Stomach (tissue), 9 donors: ENCODE data around the gene CABCOCO1. TPM values are rescaled to one million over a fixed set of nuclear protein-coding genes. Genes with fewer than 3 reads are reported as not detected.
A peak's percentile ranks its signal among the peaks of the same experiment; 100 is the strongest.

Source experiments
- DNase-seq, 2 donors: peaks; one replicate each; pipeline versions ENCODE4 v3.0.0 to v3.0.0-alpha.2; 2013 to 2019
- H3K27ac ChIP-seq, 5 donors: fragments of 200-600 bp in 4 of 5; sonication (generic) in 4 of 5; one replicate each; pipeline ENCODE4 v1.5.1; 2013 to 2019; ENCODE audit warnings: mild to moderate bottlenecking in 1 of 5, moderate library complexity in 1 of 5
- H3K27me3 ChIP-seq, 3 donors: fragments of 200-600 bp; sonication (generic); one replicate each; pipeline ENCODE4 v1.5.1; 2017 to 2019; ENCODE audit warnings: mixed run types in 1 of 3
- H3K36me3 ChIP-seq, 4 donors: fragments of 200-600 bp; sonication (generic); 1 replicate in 3 of 4; 2 replicates in 1 of 4; pipeline ENCODE4 v1.5.1; 2016 to 2019
- H3K4me1 ChIP-seq, 4 donors: fragments of 200-600 bp; sonication (generic); one replicate each; pipeline ENCODE4 v1.5.1; 2016 to 2019
- H3K4me3 ChIP-seq, 4 donors: fragments of 200-600 bp; sonication (generic) in 3 of 4; one replicate each; pipeline ENCODE4 v1.5.1; 2016 to 2019; ENCODE audit warnings: mild to moderate bottlenecking in 1 of 4
- H3K9me3 ChIP-seq, 4 donors: fragments of 200-600 bp; sonication (generic); one replicate each; pipeline ENCODE4 v1.5.1; 2016 to 2019
- EP300 ChIP-seq: sonication (generic); formaldehyde crosslinking; IDR thresholded peaks from one replicate; pipeline ENCODE4 v1.6.1; 2017; ENCODE audit warnings: antibody characterized with exemption
- POLR2A ChIP-seq, 4 donors: fragments of 450-650 bp; IDR thresholded peaks; one replicate each; pipeline ENCODE4 v1.6.1; 2016; ENCODE audit warnings: antibody characterized with exemption in 4 of 4, control low read depth in 2 of 4, mild to moderate bottlenecking in 1 of 4, moderate library complexity in 1 of 4
- POLR2AphosphoS5 ChIP-seq, 3 donors: sonication (generic); formaldehyde crosslinking; IDR thresholded peaks; one replicate each; pipeline ENCODE4 v1.6.1; 2016; ENCODE audit warnings: antibody characterized with exemption in 3 of 3
- WGBS, 5 donors: extraction: QIAGEN DNeasy Blood & Tissue Kit in 3 of 5; methylation state at CpG; one replicate each; pipeline versions ENCODE4 v1.1.5 to v1.1.7; 2013 to 2018; 5-methylcytosine and 5-hydroxymethylcytosine counted together
- intact Hi-C: fragments of 100-400 bp; cut with DNase I; formaldehyde crosslinking; loops from one replicate; pipeline ENCODE4 v1.15.1; 2023; ENCODE audit warnings: low total_unique reads
- polyA plus RNA-seq, 3 donors: library from polyadenylated mRNA; stranded (reverse); fragments of 200-250 nt; gene quantifications; one replicate each; pipeline ENCODE4 v1.2.3, GENCODE V29; 2013
- total RNA-seq, 5 donors: library from RNA; depleted of rRNA; stranded (reverse); fragments of >200 nt; gene quantifications; one replicate each; pipeline versions ENCODE4 v1.1.0 to v1.2.3, GENCODE V29; 2014 to 2016
- TF ChIP-seq, protein P1 (sequence below), 7 experiments: fragments of 450-650 bp in 4 of 7; fragments of 200-600 bp in 3 of 7; sonication (generic) in 3 of 7; IDR thresholded peaks; one replicate each; pipeline ENCODE4 v1.5.1; 2016 to 2019; ENCODE audit warnings: antibody characterized with exemption in 7 of 7, control low read depth in 2 of 7, mild to moderate bottlenecking in 1 of 7
- donor health status: healthy with polysubstance abuse.
- donor health status: Bipolar disorder and iron deficiency.
- donor health status: healthy.

The CABCOCO1 gene
- total and polyA plus RNA-seq, 8 donors = 0.30 to 2.6 (median 1.3) TPM; not detected in 4

DNA sequence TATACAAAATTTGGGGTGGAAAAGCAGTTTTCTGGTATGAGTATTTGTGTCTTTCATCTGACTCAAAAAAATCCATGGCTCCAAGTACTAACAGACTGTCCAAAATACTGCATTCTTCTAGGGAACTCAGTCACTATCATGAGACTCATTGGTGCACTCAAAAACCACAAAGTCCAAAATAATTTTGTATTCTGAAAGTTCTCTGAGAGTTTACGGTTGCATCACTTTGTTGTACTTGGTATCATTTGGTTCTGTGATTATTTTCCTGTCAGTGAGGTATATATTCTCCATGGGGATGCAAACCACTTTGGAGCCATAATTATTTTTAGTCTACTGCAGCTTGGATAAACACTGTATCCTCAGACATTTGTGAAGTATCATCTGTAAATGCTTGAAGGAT lies 28.0 kb upstream of the CABCOCO1 start:
- Histone ChIP-seq H3K4me3 (no peak overlapping the region), H3K36me3 (no peaks in the 10 kb centered on the region), H3K27ac (no peak overlapping the region), H3K9me3 (no peaks in the 10 kb centered on the region), H3K27me3 (no peaks in the 10 kb centered on the region), H3K4me1 (peaks cover 0 to 7% (median 2%) of the 10 kb centered on the region in 4 donors)
- intact Hi-C loops = no loop called here
- TF ChIP-seq EP300 (no peak), POLR2AphosphoS5 (IDR thresholded peaks at IDR 0.05) (no peak), POLR2A (IDR thresholded peaks at IDR 0.05) (no peak)
- TF ChIP-seq, protein P1, sequence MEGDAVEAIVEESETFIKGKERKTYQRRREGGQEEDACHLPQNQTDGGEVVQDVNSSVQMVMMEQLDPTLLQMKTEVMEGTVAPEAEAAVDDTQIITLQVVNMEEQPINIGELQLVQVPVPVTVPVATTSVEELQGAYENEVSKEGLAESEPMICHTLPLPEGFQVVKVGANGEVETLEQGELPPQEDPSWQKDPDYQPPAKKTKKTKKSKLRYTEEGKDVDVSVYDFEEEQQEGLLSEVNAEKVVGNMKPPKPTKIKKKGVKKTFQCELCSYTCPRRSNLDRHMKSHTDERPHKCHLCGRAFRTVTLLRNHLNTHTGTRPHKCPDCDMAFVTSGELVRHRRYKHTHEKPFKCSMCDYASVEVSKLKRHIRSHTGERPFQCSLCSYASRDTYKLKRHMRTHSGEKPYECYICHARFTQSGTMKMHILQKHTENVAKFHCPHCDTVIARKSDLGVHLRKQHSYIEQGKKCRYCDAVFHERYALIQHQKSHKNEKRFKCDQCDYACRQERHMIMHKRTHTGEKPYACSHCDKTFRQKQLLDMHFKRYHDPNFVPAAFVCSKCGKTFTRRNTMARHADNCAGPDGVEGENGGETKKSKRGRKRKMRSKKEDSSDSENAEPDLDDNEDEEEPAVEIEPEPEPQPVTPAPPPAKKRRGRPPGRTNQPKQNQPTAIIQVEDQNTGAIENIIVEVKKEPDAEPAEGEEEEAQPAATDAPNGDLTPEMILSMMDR (IDR thresholded peaks at IDR 0.05) = no peak
- 76 to 86% (median 78%) methylated on average over 1 of the region's 1 CpG for WGBS, 5 donors
- no peak for DNase-seq

DNA sequence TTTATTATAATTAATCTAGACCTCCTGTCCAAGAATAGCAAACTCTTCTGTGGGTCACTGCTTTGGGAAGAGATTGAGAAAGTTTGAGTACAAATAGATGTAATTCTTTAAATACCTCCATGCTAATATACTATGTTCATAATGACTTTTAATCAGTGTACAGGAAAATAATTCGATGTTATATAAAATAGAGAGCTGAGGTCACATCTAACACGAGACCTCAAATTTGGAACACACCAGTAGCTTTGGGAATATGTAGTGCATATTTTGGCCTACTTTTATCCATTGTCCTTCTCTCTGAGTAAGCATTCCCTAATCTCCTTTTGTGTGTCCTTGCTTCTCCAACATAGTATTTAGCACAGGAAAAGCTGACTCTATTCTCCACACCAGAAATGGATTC lies 27.3 kb upstream of the CABCOCO1 start:
- no peaks in the 10 kb centered on the region for H3K9me3 ChIP-seq
- no peak overlapping the region for H3K27ac ChIP-seq
- DNase-seq = no peak
- no peaks in the 10 kb centered on the region for H3K36me3 ChIP-seq
- intact Hi-C loops = no loop called here
- TF ChIP-seq POLR2A (IDR thresholded peaks at IDR 0.05) (no peak), EP300 (no peak), POLR2AphosphoS5 (IDR thresholded peaks at IDR 0.05) (no peak)
- TF ChIP-seq, protein P1 (IDR thresholded peaks at IDR 0.05) = no peak
- H3K4me3 ChIP-seq = no peak overlapping the region
- peaks cover 0 to 7% (median 2%) of the 10 kb centered on the region in 4 donors for H3K4me1 ChIP-seq
- WGBS, 5 donors = 86 to 92% (median 90%) methylated on average over 2 of the region's 2 CpGs
- H3K27me3 ChIP-seq = no peaks in the 10 kb centered on the region

DNA sequence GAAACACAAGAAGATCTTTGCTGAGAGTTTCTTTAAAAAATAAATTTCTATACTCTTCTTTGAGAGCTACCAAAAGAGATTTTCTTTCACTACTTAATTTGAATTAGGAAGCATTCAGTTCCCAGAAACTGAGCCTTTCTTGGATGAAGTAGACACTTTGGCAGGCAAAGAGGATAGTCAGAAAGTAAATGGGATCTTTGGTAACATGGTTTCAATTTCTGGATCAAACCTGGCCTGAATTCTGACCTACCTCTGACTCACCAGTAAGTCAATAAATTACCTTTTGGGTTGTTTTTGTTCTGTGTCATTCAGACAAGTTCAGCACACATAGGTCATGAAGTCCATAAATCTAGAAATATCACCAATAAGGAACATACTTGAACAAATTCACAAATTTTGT lies 26.8 kb upstream of the CABCOCO1 start:
- Histone ChIP-seq H3K9me3 (no peaks in the 10 kb centered on the region), H3K27ac (no peak overlapping the region), H3K4me1 (peaks cover 0 to 7% (median 2%) of the 10 kb centered on the region in 4 donors), H3K4me3 (no peak overlapping the region), H3K36me3 (no peaks in the 10 kb centered on the region), H3K27me3 (no peaks in the 10 kb centered on the region)
- TF ChIP-seq EP300 (no peak), POLR2AphosphoS5 (IDR thresholded peaks at IDR 0.05) (peak in 1 of 3 donors; percentile 7)
- DNase-seq = no peak
- intact Hi-C loops = no loop called here

DNA sequence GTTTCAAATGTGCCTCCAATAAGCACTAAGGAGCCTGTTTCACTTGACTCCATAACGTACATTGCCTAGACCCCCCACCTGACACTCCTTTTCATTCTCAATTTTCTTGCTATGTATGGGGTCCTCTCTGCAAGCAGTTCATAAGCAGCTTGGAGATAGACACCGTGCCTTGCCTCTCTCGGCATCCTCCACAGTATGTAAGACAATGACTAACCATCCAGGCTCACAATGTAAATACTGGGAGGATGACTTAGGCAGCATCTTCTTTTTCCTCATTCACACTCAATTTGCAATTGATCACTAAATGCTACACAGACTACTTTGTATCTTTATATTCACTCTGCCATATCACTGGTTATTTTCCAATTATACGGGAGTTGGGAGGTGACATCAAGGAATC lies 22.8 kb upstream of the CABCOCO1 start:
- H3K4me1 ChIP-seq = peaks cover 0 to 10% (median 0%) of the 10 kb centered on the region in 4 donors
- WGBS, 5 donors = 86 to 88% (median 86%) methylated on average over 4 of the region's 4 CpGs
- no peak for DNase-seq
- TF ChIP-seq POLR2A (IDR thresholded peaks at IDR 0.05) (no peak), POLR2AphosphoS5 (IDR thresholded peaks at IDR 0.05) (no peak), EP300 (no peak)
- TF ChIP-seq, protein P1 (IDR thresholded peaks at IDR 0.05) = no peak
- intact Hi-C loops = no loop called here
- no peaks in the 10 kb centered on the region for H3K9me3 ChIP-seq
- H3K4me3 ChIP-seq = no peak overlapping the region
- H3K27ac ChIP-seq = no peak overlapping the region
- H3K36me3 ChIP-seq = no peaks in the 10 kb centered on the region
- H3K27me3 ChIP-seq = no peaks in the 10 kb centered on the region

DNA sequence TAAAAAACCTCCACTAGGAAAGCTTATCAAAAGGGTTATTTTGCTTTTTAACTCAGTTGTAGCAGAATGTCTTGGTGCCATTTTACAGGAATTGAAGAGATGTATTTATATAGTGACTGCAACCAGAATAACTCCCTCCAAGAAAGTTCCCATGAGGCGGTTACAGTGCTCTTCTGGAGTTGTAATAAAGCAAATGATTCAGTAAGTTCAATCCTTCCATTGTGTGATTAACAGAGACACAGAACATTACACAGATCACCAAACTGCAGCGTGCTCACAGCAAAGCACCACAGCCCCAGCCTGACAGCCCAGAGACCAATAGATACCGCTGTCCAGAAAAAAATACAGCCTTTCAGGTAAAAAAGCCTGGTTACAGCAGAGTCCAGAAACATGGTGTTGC lies 21.9 kb upstream of the CABCOCO1 start:
- Histone ChIP-seq H3K27me3 (no peaks in the 10 kb centered on the region), H3K27ac (no peak overlapping the region), H3K36me3 (no peaks in the 10 kb centered on the region), H3K4me3 (no peak overlapping the region), H3K9me3 (no peaks in the 10 kb centered on the region), H3K4me1 (peaks cover 0 to 10% (median 2%) of the 10 kb centered on the region in 4 donors)
- DNase-seq = no peak
- 80 to 92% (median 89%) methylated on average over 3 of the region's 3 CpGs for WGBS, 5 donors
- TF ChIP-seq, protein P1 (IDR thresholded peaks at IDR 0.05) = no peak
- TF ChIP-seq POLR2AphosphoS5 (IDR thresholded peaks at IDR 0.05) (no peak), EP300 (no peak), POLR2A (IDR thresholded peaks at IDR 0.05) (no peak)
- intact Hi-C loops = no loop called here
